BE2C (cell line): Measurements from ENCODE around the gene ALG8.
"Not testable (repeated sequence)": the region's sequence is repeated elsewhere in the genome, so short reads cannot be mapped to it uniquely, and the experiment has no call there.

Experiments used
- DNase-seq: peaks from one replicate; pipeline ENCODE4 v3.0.0-alpha.2; 2020
- H3K27me3 ChIP-seq: fragments of 250-450 bp; sonication (Bioruptor Pico); 2 replicates; pipeline ENCODE4 v1.5.1; 2020; ENCODE audit warnings: mild to moderate bottlenecking
- H3K36me3 ChIP-seq: fragments of 250-450 bp; sonication (Bioruptor Pico); 2 replicates; pipeline ENCODE4 v1.5.1; 2020; ENCODE audit warnings: mild to moderate bottlenecking
- H3K4me1 ChIP-seq: fragments of 250-450 bp; sonication (Bioruptor Pico); 2 replicates; pipeline ENCODE4 v1.5.1; 2020
- H3K4me3 ChIP-seq: 2 replicates; pipeline ENCODE4 v1.5.1; 2011; ENCODE audit warnings: low read depth, low read length
- H3K9me3 ChIP-seq: fragments of 250-450 bp; sonication (Bioruptor Pico); 2 replicates; pipeline ENCODE4 v1.5.1; 2020
- CTCF ChIP-seq: IDR thresholded peaks from 2 replicates; pipeline ENCODE4 v1.5.1; 2012; ENCODE audit warnings: mild to moderate bottlenecking, low read depth, low read length

Gene ALG8

GRCh38 chr11:78078218-78079167, 60.9 kb downstream of the ALG8 start:
- Histone ChIP-seq H3K4me1 (peaks cover 7% of the 10 kb centered on the region; the same call in 1 of the 2 replicates), H3K9me3 (no peaks in the 10 kb centered on the region), H3K4me3 (peak overlapping the region; percentile 82), H3K27me3 (no peaks in the 10 kb centered on the region), H3K36me3 (peaks cover 14% of the 10 kb centered on the region)
- TF ChIP-seq CTCF, result no peak
- DNase-seq, result no peak

- not testable (repeated sequence) for DNase-seq, H3K4me3 ChIP-seq, H3K4me1 ChIP-seq, H3K9me3 ChIP-seq, H3K27me3 ChIP-seq
- H3K36me3 ChIP-seq, result peaks cover 15% of the 10 kb centered on the region
Observed at GRCh38 chr11:78077592-78077991, 61.8 kb downstream of the ALG8 start.

GRCh38 chr11:78076733-78077403, 62.6 kb downstream of the ALG8 start:
- Histone ChIP-seq H3K27me3 (no peaks in the 10 kb centered on the region), H3K4me3 (no peak overlapping the region), H3K36me3 (peaks cover 21% of the 10 kb centered on the region), H3K4me1 (peaks cover 7% of the 10 kb centered on the region; the same call in 1 of the 2 replicates), H3K9me3 (no peaks in the 10 kb centered on the region)
- no peak for TF ChIP-seq CTCF
- DNase-seq, result no peak

- H3K36me3 ChIP-seq, result peaks cover 41% of the 10 kb centered on the region
- no peak for TF ChIP-seq CTCF
- H3K27me3 ChIP-seq, result no peaks in the 10 kb centered on the region
- no peaks in the 10 kb centered on the region for H3K9me3 ChIP-seq
- peaks cover 17% of the 10 kb centered on the region for H3K4me1 ChIP-seq
- DNase-seq, result peak; percentile 39
- no peak overlapping the region for H3K4me3 ChIP-seq
Observed at GRCh38 chr11:78074756-78075155, 64.7 kb downstream of the ALG8 start.

- no peaks in the 10 kb centered on the region for H3K9me3 ChIP-seq
- H3K4me3 ChIP-seq, result no peak overlapping the region
- no peak for DNase-seq
- H3K27me3 ChIP-seq, result no peaks in the 10 kb centered on the region
- peaks cover 45% of the 10 kb centered on the region for H3K36me3 ChIP-seq
- no peak for TF ChIP-seq CTCF
- peaks cover 17% of the 10 kb centered on the region for H3K4me1 ChIP-seq
Observed at GRCh38 chr11:78072455-78072854, 67.0 kb downstream of the ALG8 start.

- Histone ChIP-seq H3K36me3 (peaks cover 46% of the 10 kb centered on the region), H3K27me3 (no peaks in the 10 kb centered on the region), H3K9me3 (no peaks in the 10 kb centered on the region), H3K4me3 (no peak overlapping the region), H3K4me1 (peaks cover 17% of the 10 kb centered on the region)
- no peak for TF ChIP-seq CTCF
- DNase-seq, result no peak
Observed at GRCh38 chr11:78071717-78072116, 67.7 kb downstream of the ALG8 start.
